Measurements from ENCODE around the gene TEX35.
A peak's percentile ranks its signal among the peaks of the same experiment; 100 is the strongest.
"Not testable (repeated sequence)": the region's sequence is repeated elsewhere in the genome, so short reads cannot be mapped to it uniquely, and the experiment has no call there.

The TEX35 gene

GRCh38 chr1:178542554-178543289, 29.8 kb downstream of the TEX35 start:
- peak; percentile 80 for DNase-seq

- no peak for DNase-seq
Observed at GRCh38 chr1:178543290-178543607, 30.3 kb downstream of the TEX35 start.

- no peak for DNase-seq
Observed at GRCh38 chr1:178544531-178544930, 31.6 kb downstream of the TEX35 start.

GRCh38 chr1:178548108-178548507, 35.2 kb downstream of the TEX35 start:
- no peak for DNase-seq

- DNase-seq, result no peak
Observed at GRCh38 chr1:178551307-178551706, 38.4 kb downstream of the TEX35 start.

- no peak for DNase-seq
Observed at GRCh38 chr1:178551940-178552339, 39.0 kb downstream of the TEX35 start.

GRCh38 chr1:178552856-178553255, 39.9 kb downstream of the TEX35 start:
- no peak for DNase-seq

GRCh38 chr1:178554351-178554750, 41.4 kb downstream of the TEX35 start:
- DNase-seq, result not testable (repeated sequence)

- DNase-seq, result not testable (repeated sequence)
Observed at GRCh38 chr1:178555613-178556012, 42.7 kb downstream of the TEX35 start.

- DNase-seq, result not testable (repeated sequence)
Observed at GRCh38 chr1:178558816-178559215, 45.9 kb downstream of the TEX35 start.

GRCh38 chr1:178560871-178561376, 48.0 kb downstream of the TEX35 start:
- no peak for DNase-seq

GRCh38 chr1:178563099-178563820, 50.4 kb downstream of the TEX35 start:
- no peak for DNase-seq

GRCh38 chr1:178564086-178564782, 51.3 kb downstream of the TEX35 start:
- DNase-seq, result no peak

GRCh38 chr1:178564783-178565180, 51.9 kb downstream of the TEX35 start:
- no peak for DNase-seq

- DNase-seq, result no peak
Observed at GRCh38 chr1:178565586-178565985, 52.7 kb downstream of the TEX35 start.

- no peak for DNase-seq
Observed at GRCh38 chr1:178566187-178566586, 53.3 kb downstream of the TEX35 start.

GRCh38 chr1:178571807-178572206, 58.9 kb downstream of the TEX35 start:
- no peak for DNase-seq
